ENCODE measurements around the gene KRTAP4-4.
"Not testable (repeated sequence)": the region's sequence is repeated elsewhere in the genome, so short reads cannot be mapped to it uniquely, and the experiment has no call there.

KRTAP4-4 gene

GRCh38 chr17:41148971-41149651 is 11.4 kb downstream of the KRTAP4-4 start:
- DNase-seq (ENCODE audit: low read depth in 2 of 2): not testable (repeated sequence)

GRCh38 chr17:41147531-41148204 is 12.9 kb downstream of the KRTAP4-4 start:
- no peak for DNase-seq (ENCODE audit: low read depth in 2 of 2)

DNA sequence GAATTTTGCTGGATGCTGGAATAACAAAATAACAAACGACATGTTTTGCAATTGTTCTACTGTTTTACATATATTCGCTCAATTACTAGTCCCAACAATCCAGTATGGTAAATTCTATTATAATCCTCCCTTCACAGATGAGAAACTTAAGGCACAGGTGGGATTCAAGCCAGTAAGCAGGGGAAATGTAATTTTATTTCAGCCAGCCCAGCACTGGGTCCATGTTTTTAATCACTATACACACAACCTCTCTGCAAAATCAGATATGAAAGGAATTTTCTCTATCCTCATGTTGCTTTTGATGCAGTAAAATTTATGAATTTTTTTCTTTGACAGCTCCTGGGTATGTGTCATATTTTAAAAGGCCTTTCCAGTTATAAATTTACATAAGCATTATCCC is 15.3 kb downstream of the KRTAP4-4 start:
- no peak for DNase-seq (ENCODE audit: low read depth in 2 of 2)

DNA sequence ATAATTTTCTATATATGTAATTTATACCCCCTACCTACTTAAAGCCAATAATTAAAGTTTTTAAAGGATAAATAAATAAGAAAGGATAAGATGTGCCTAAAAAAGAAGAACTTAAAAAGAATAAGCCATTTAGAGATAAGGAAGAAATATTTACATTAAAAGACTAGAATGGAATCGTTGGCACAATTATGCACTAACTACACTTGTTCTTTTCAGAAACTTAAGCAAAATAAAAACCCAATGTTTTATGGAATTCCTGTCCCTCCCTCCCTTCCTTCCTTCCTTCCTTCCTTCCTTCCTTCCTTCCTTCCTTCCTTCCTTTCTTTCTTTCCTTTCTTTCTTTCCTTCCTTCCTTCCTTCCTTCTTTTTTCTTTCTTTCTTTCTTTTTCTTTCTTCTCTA is 15.7 kb downstream of the KRTAP4-4 start:
- DNase-seq (ENCODE audit: low read depth in 2 of 2): no peak

- DNase-seq (ENCODE audit: low read depth in 2 of 2): no peak
Observed at GRCh38 chr17:41141361-41141760, 19.2 kb downstream of the KRTAP4-4 start.

- no peak for DNase-seq (ENCODE audit: low read depth in 2 of 2)
Observed at GRCh38 chr17:41140360-41141131, 20.0 kb downstream of the KRTAP4-4 start, which contains the start of gene KRTAP4-6. KRTAP4-6 (minus strand) TSS chr17:41140544; CDS start chr17:41140487, 57 bp downstream.

DNA sequence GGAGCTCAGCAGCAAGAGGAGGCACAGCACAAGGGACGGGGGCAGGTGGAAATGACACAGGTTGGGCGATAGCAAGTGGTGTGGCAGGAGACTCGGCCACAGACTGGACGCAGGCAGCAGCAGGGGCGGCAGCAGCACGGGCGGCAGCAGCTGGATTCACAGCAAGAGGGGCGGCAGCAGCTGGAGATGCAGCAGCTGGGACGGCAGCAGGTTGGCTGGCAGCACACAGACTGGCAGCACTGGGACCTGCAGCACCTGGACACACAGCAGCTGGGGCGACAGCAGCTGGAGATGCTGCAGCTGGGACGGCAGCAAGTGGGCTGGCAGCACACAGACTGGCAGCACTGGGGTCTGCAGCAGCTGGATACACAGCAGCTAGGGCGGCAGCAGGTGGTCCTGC is 20.7 kb downstream of the KRTAP4-4 start:
- DNase-seq (ENCODE audit: low read depth in 2 of 2): not testable (repeated sequence)

DNA sequence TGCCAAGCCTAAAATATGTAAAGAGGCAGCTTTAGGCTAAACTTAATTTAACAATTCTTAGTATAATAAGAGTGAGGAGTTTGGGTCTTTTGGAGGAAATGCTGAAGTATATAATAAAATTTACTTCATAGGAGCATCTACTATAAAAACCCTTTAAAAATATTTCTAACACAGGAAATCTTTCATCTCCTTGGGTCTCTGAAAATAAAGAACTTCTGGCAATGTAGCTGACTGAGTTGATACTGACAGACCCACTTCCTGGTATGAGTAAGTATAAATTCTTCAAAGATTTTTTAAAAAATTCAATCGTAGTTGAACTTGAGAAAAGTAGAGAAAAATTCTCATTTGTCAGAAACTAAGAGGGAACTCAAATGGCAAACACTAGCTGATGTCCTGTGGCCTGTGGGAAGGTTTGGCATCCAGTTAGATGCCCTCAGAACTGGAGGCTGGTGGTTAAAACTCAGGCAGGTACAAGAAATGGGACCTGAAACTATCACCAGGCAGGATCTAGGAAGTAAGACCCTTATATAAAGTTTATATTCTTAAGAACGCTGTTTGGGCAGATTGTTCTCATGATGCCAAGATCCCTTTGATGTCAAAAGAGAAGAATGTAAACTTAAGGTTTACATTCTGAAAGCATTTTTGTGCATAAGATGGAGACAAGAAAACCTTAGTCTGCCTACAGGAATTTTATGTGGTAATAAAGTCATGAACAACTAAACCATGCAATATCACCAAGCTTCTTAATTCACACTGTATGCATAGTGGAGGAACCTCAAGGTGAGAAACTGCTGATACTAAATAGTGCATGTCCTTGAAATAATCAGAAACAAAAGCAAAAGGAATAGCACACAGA is 26.4 kb downstream of the KRTAP4-4 start:
- DNase-seq (ENCODE audit: low read depth in 2 of 2): no peak

DNA sequence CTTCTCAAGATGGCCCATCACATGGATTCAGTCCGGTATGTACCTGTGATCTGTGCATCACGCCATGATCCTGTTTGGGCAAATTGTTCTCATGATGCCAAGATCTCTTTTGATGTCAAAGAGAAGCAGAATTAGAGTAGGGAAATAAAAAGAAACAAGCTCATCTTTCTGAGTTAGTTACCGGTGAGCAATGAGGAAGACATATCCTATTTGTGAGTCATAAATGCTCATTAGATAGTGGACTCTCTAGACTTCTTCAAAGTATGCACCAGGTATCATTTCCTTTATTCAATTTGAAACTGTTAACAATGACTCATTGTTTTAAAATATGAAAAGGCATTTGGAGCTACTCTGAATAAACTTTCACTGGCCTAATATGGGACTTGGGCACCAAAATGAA is 28.6 kb downstream of the KRTAP4-4 start:
- DNase-seq (ENCODE audit: low read depth in 2 of 2): no peak

DNA sequence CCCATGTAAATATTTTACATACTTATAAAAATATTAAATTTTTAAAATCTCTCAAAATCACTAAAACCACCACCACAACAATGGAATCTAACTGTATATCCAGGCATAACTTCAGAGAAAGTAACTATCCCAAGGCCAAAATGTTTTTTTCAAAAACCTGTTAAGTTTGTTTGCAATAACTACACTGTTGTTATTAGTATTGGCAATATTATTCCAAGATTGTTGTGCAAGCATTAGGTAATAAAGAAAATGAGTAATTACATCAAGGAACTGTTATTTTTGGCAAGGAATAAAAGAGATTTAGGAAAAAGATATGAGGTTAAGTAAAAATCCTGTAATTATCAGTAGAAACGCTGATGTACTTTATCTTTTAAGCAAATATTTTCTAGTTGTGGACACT is 33.2 kb downstream of the KRTAP4-4 start:
- DNase-seq (ENCODE audit: low read depth in 2 of 2): no peak

- no peak for DNase-seq (ENCODE audit: low read depth in 2 of 2)
Observed at GRCh38 chr17:41126412-41126811, 34.1 kb downstream of the KRTAP4-4 start.

- DNase-seq (ENCODE audit: low read depth in 2 of 2): no peak
Observed at GRCh38 chr17:41125064-41125463, 35.5 kb downstream of the KRTAP4-4 start.

- not testable (repeated sequence) for DNase-seq (ENCODE audit: low read depth in 2 of 2)
Observed at GRCh38 chr17:41123991-41124371, 36.6 kb downstream of the KRTAP4-4 start, which contains the start of gene KRTAP4-12. KRTAP4-12 (minus strand) TSS chr17:41124182; CDS start chr17:41124122, 60 bp downstream.

- not testable (repeated sequence) for DNase-seq (ENCODE audit: low read depth in 2 of 2)
Observed at GRCh38 chr17:41123292-41123990, 37.1 kb downstream of the KRTAP4-4 start.

- no peak for DNase-seq (ENCODE audit: low read depth in 2 of 2)
Observed at GRCh38 chr17:41121742-41122141, 38.8 kb downstream of the KRTAP4-4 start.

DNA sequence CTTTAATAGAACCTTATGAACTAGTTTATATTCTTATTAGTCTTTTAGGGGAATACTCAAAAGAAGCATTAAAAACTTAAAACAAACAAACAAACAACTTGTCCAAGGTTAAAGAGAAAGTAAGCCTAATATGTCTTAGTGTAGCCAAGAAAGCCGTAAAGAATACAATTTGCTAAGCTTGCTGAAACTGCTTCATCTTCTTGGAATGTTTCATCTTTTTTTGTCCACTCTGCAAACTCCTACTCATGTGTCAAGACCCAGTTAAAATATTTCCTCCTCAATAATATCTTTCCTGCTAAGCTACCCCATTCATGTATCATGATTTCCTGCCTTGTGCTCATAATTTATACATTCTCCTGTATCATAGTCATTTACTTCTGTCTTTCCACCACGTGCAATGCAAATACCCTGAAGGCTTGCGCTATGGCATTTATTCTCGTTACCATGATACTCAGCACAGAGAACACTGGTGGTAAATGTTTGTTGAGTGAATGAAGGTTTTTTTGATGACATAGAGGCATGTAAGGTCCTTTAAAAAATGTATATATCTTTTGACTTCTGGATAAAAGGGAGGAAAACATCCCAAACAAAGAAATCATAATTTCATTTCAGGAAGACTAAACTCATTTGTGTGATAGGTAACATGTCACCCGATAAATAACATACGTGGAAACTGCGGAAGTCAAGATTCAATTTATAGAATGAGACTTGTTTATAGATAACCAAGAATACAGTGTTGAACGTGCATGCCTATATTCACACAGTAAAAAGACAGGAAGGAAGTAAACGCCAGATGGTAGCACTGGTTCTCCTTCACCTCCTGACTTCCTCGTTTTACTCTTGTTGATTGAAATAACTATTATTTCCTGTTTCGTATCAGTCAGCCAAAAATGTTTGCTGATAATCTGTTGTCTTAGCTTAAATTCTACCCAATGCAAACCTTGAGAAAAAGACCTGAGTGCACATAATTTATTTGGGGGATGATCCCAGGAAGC is 40.6 kb downstream of the KRTAP4-4 start:
- not testable (repeated sequence) for DNase-seq (ENCODE audit: low read depth in 2 of 2)

DNA sequence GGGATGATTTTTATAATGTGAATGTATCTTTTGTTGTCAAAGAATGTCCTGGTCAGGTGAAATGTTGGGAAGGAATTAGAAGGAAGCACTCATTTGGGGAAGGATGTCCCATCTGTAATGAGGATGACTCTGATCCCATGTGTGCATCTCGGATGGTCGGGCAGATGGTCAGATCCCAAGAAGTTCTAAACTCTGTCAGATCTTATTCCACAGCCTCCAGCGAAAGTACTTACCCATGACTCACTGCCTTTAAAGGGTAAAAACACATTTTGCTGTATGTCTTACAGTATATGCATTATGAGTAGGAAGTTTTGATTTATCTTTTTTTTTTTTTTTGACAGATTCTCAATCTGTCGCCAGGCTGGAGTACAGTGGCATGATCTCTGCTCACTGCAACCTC is 41.8 kb downstream of the KRTAP4-4 start:
- DNase-seq (ENCODE audit: low read depth in 2 of 2): no peak

GRCh38 chr17:41117846-41118386 is 42.6 kb downstream of the KRTAP4-4 start, which contains the start of gene KRTAP4-11:
KRTAP4-11 (minus strand) TSS chr17:41118373; CDS start chr17:41118315, 58 bp downstream.
- not testable (repeated sequence) for DNase-seq (ENCODE audit: low read depth in 2 of 2)

- DNase-seq (ENCODE audit: low read depth in 2 of 2): no peak
Observed at GRCh38 chr17:41116297-41116696, 44.3 kb downstream of the KRTAP4-4 start.

Measured in stimulated activated CD4-positive, alpha-beta T cell treated with anti-CD3 and anti-CD28 coated beads, Interleukin-1b, Interleukin-23, amount 100 ng/mL, for 4 hours (primary cell).